ENCODE data around the gene ISG15.

The ISG15 gene

DNA sequence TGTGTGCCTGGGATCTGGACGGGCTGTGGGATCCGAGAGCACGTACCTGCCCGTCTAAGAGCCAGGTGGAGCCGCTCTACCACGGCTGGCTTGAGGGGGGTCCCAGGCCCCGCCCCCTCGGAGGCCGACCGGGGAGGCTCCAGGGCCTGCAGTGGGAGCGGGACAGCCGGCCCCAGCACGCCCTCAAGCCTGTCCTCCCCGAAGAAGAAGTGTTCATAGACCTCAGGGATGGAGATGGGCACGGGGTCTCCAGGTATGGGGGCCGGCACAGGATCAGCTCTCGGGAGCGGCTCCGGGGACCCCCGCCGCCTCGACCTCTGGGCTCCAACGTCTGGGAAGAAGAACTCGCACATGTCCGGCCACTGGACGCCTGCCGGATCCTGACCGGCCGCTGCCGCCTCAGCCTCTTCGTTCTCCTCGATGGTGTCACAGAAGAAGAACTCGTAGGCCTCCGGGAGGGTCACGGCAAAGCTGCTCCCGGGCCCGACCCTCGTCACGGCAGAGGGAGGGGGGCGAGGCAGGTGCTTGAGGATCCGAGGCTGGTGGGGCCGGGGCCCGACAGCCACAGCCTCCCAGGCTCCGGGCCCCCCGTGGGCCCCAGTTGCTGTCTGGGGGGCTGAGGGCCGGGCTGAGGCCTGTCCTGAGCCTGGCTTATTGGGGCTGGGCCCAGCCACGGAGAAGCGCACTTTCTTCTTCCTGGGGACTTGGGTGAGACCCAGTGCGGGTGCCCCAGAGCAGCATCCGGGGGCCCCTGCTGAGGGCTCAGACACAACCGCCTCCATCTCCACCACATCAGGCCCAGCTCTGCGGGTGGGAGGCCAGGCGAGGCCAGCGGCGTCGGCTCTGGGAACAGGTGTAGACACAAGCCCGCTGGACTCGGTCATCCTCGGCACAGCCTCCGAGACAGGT lies 34.2 kb upstream of the ISG15 start:
- Histone ChIP-seq H3K14ac (ENCODE audit: low read length in 2 of 2) (no peak overlapping the region), H3K4me2 (ENCODE audit: low read length, poor library complexity, severe bottlenecking) (no peak overlapping the region), H4K8ac (ENCODE audit: low read length) (no peak overlapping the region), H3K36me3 (ENCODE audit: control insufficient read depth in 1 of 2, insufficient read depth in 2 of 2, low read depth in 1 of 2, low read length in 2 of 2) (peaks cover 0 to 6% of the 10 kb centered on the region in 2 experiments), H2BK120ac (ENCODE audit: low read depth, low read length) (no peak overlapping the region), H3K4ac (ENCODE audit: low read depth in 1 of 2, low read length in 2 of 2) (no peak overlapping the region), H3K27me3 (ENCODE audit: control insufficient read depth in 1 of 2, insufficient read depth in 1 of 2, low read length in 2 of 2) (peaks cover 19 to 72% of the 10 kb centered on the region in 2 experiments), H3K27ac (ENCODE audit: low read length, poor library complexity, severe bottlenecking) (no peak overlapping the region), H3K9me3 (ENCODE audit: control insufficient read depth, low read length) (no peaks in the 10 kb centered on the region), H2AFZ (ENCODE audit: low read depth, low read length) (no peak overlapping the region), H2BK15ac (ENCODE audit: low read depth, poor library complexity, severe bottlenecking) (peak overlapping the region; percentile 85), H3K23ac (ENCODE audit: low read length in 2 of 2) (no peak overlapping the region), H3K4me3 (ENCODE audit: insufficient read depth in 1 of 2, low read depth in 1 of 2, low read length in 2 of 2) (no peak overlapping the region), H3K79me1 (replicated peaks; ENCODE audit: low read length, poor library complexity, severe bottlenecking) (no peaks in the 10 kb centered on the region), H2BK12ac (ENCODE audit: low read length in 2 of 2) (no peak overlapping the region), H2BK5ac (ENCODE audit: low read depth, low read length, poor library complexity, severe bottlenecking) (no peak overlapping the region), H4K91ac (ENCODE audit: low read length) (no peak overlapping the region), H3K4me1 (ENCODE audit: control insufficient read depth, insufficient read depth, low read depth, low read length) (peaks cover 17% of the 10 kb centered on the region), H2AK5ac (ENCODE audit: low read length, severe bottlenecking) (no peak overlapping the region), H3K18ac (ENCODE audit: low read depth in 1 of 2, low read length in 2 of 2) (no peak overlapping the region), H3K9ac (ENCODE audit: low read length) (no peak overlapping the region)
- WGBS: 85% methylated on average over 60 of the region's 60 CpGs
- DNase-seq: no peak

DNA sequence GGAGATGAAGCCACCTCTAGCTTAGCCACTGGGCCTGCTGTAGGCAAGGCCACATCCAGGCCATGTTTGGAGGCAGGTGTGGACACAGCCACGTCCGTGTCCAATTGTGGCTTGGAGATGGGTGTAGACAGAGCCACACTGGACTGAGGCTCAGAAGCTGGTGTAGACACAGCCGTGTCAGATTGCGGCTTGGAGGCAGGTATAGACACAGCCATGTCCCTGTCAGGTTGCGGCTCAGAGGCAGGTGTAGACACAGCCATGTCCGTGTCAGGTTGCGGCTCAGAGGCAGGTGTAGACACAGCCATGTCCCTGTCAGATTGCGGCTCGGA lies 33.6 kb upstream of the ISG15 start:
- Histone ChIP-seq H3K27ac (ENCODE audit: low read length, poor library complexity, severe bottlenecking) (no peak overlapping the region), H3K36me3 (ENCODE audit: control insufficient read depth in 1 of 2, insufficient read depth in 2 of 2, low read depth in 1 of 2, low read length in 2 of 2) (peaks cover 0 to 4% of the 10 kb centered on the region in 2 experiments), H3K23ac (ENCODE audit: low read length in 2 of 2) (no peak overlapping the region), H3K4ac (ENCODE audit: low read depth in 1 of 2, low read length in 2 of 2) (no peak overlapping the region), H3K79me1 (replicated peaks; ENCODE audit: low read length, poor library complexity, severe bottlenecking) (no peaks in the 10 kb centered on the region), H2BK15ac (ENCODE audit: low read depth, poor library complexity, severe bottlenecking) (no peak overlapping the region), H3K4me2 (ENCODE audit: low read length, poor library complexity, severe bottlenecking) (no peak overlapping the region), H3K27me3 (ENCODE audit: control insufficient read depth in 1 of 2, insufficient read depth in 1 of 2, low read length in 2 of 2) (peaks cover 19 to 68% of the 10 kb centered on the region in 2 experiments), H2AK5ac (ENCODE audit: low read length, severe bottlenecking) (no peak overlapping the region), H3K18ac (ENCODE audit: low read depth in 1 of 2, low read length in 2 of 2) (no peak overlapping the region), H2BK5ac (ENCODE audit: low read depth, low read length, poor library complexity, severe bottlenecking) (no peak overlapping the region), H2BK120ac (ENCODE audit: low read depth, low read length) (no peak overlapping the region), H3K9me3 (ENCODE audit: control insufficient read depth, low read length) (no peaks in the 10 kb centered on the region), H4K91ac (ENCODE audit: low read length) (no peak overlapping the region), H3K4me3 (ENCODE audit: insufficient read depth in 1 of 2, low read depth in 1 of 2, low read length in 2 of 2) (no peak overlapping the region), H3K4me1 (ENCODE audit: control insufficient read depth, insufficient read depth, low read depth, low read length) (peaks cover 17% of the 10 kb centered on the region), H2AFZ (ENCODE audit: low read depth, low read length) (no peak overlapping the region), H4K8ac (ENCODE audit: low read length) (no peak overlapping the region), H3K14ac (ENCODE audit: low read length in 2 of 2) (no peak overlapping the region), H2BK12ac (ENCODE audit: low read length in 2 of 2) (no peak overlapping the region), H3K9ac (ENCODE audit: low read length) (no peak overlapping the region)
- no peak for DNase-seq
- WGBS: 93% methylated on average over 9 of the region's 9 CpGs

DNA sequence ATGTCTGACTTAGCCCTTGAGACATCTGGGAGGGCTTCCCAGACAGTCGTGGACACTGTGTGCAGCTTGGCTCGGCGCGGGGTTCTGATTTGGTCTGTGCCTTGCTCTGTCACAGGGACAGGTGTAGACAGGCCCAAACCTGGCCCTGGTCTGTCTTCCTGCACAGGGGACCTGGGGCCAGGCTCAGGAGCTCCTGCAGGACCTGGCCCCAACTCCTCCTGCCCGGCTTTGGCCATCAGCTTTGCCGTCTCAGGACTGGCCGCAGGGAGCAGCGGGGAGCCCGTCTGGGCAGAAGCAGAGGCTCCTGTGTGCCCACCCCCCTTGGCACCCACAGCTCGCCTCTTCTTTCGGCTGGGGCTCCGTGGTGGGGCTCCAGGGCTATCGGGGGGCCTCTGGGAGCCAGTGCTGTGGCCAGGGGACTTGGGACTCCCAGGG lies 33.1 kb upstream of the ISG15 start:
- no peak overlapping the region for H3K27ac ChIP-seq (ENCODE audit: low read length, poor library complexity, severe bottlenecking)

DNA sequence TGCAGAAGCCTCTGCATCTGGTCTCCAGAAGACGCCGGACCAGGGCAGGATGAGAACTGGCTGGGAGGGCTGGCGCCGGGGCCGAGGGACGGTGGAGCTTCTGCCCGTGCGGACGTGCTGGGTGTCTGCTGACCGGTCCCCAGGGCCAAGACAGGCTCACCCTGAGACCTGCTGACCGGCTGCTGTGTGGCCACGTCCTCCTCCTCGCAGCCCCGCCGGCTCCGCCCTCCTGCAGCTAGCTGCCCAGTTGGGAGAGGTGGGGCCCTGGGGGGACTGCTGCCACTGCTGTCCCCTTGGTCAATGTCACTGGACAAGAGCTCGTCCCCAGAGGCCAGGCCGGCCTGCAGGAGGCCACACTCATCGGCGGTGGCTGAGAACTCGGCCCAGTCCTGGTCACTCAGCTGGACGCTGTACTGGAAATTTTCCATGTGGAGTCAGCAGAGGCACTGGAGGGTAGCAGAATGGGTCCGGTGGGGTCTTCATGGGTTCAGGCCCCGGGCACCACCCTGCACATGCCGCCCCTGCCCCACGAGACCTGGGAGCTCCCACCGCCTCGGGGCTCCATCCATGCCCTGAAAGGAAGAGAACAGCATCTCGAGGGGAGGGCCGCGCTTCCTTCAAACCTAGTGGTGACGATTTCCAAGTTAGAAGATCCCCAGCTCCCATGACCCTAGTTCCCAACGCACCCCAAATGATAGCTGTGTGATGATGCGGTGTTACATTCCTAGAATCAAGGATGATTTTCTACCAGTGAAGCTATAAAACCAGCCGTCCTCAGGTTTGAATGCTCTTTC lies 32.5 kb upstream of the ISG15 start:
- Histone ChIP-seq H3K4me2 (ENCODE audit: low read length, poor library complexity, severe bottlenecking) (no peak overlapping the region), H2AFZ (ENCODE audit: low read depth, low read length) (no peak overlapping the region)

More for the DNA sequence above, 33.1 kb upstream of the ISG15 start:
- Histone ChIP-seq H2BK120ac (ENCODE audit: low read depth, low read length) (no peak overlapping the region), H3K9me3 (ENCODE audit: control insufficient read depth, low read length) (no peaks in the 10 kb centered on the region), H2AK5ac (ENCODE audit: low read length, severe bottlenecking) (no peak overlapping the region), H4K91ac (ENCODE audit: low read length) (no peak overlapping the region), H3K4ac (ENCODE audit: low read depth in 1 of 2, low read length in 2 of 2) (peak overlapping the region in 1 of 2 experiments; percentile 6), H3K79me1 (replicated peaks; ENCODE audit: low read length, poor library complexity, severe bottlenecking) (no peaks in the 10 kb centered on the region), H2AFZ (ENCODE audit: low read depth, low read length) (no peak overlapping the region), H3K4me3 (ENCODE audit: insufficient read depth in 1 of 2, low read depth in 1 of 2, low read length in 2 of 2) (no peak overlapping the region), H3K14ac (ENCODE audit: low read length in 2 of 2) (no peak overlapping the region), H3K27me3 (ENCODE audit: control insufficient read depth in 1 of 2, insufficient read depth in 1 of 2, low read length in 2 of 2) (peaks cover 19 to 69% of the 10 kb centered on the region in 2 experiments), H4K8ac (ENCODE audit: low read length) (no peak overlapping the region), H2BK15ac (ENCODE audit: low read depth, poor library complexity, severe bottlenecking) (no peak overlapping the region), H2BK5ac (ENCODE audit: low read depth, low read length, poor library complexity, severe bottlenecking) (no peak overlapping the region), H3K9ac (ENCODE audit: low read length) (no peak overlapping the region), H3K4me2 (ENCODE audit: low read length, poor library complexity, severe bottlenecking) (no peak overlapping the region), H3K36me3 (ENCODE audit: control insufficient read depth in 1 of 2, insufficient read depth in 2 of 2, low read depth in 1 of 2, low read length in 2 of 2) (peaks cover 0 to 2% of the 10 kb centered on the region in 2 experiments), H3K23ac (ENCODE audit: low read length in 2 of 2) (no peak overlapping the region), H3K4me1 (ENCODE audit: control insufficient read depth, insufficient read depth, low read depth, low read length) (peaks cover 17% of the 10 kb centered on the region), H3K18ac (ENCODE audit: low read depth in 1 of 2, low read length in 2 of 2) (no peak overlapping the region), H2BK12ac (ENCODE audit: low read length in 2 of 2) (no peak overlapping the region)
- 89% methylated on average over 13 of the region's 13 CpGs for WGBS
- no peak for DNase-seq

More for the DNA sequence above, 32.5 kb upstream of the ISG15 start:
- H3K23ac ChIP-seq (ENCODE audit: low read length in 2 of 2): no peak overlapping the region
- no peak overlapping the region for H2BK120ac ChIP-seq (ENCODE audit: low read depth, low read length)
- no peak overlapping the region for H2AK5ac ChIP-seq (ENCODE audit: low read length, severe bottlenecking)
- peak overlapping the region in 1 of 2 experiments; percentile 6 for H3K4ac ChIP-seq (ENCODE audit: low read depth in 1 of 2, low read length in 2 of 2)
- H3K4me1 ChIP-seq (ENCODE audit: control insufficient read depth, insufficient read depth, low read depth, low read length): peaks cover 16% of the 10 kb centered on the region
- no peak overlapping the region for H4K91ac ChIP-seq (ENCODE audit: low read length)
- no peak overlapping the region for H4K8ac ChIP-seq (ENCODE audit: low read length)
- H2BK15ac ChIP-seq (ENCODE audit: low read depth, poor library complexity, severe bottlenecking): no peak overlapping the region
- H3K27ac ChIP-seq (ENCODE audit: low read length, poor library complexity, severe bottlenecking): no peak overlapping the region
- H3K27me3 ChIP-seq (ENCODE audit: control insufficient read depth in 1 of 2, insufficient read depth in 1 of 2, low read length in 2 of 2): peaks cover 22 to 69% of the 10 kb centered on the region in 2 experiments
- no peaks in the 10 kb centered on the region for H3K36me3 ChIP-seq (ENCODE audit: control insufficient read depth in 1 of 2, insufficient read depth in 2 of 2, low read depth in 1 of 2, low read length in 2 of 2)
- H3K4me3 ChIP-seq (ENCODE audit: insufficient read depth in 1 of 2, low read depth in 1 of 2, low read length in 2 of 2): no peak overlapping the region
- no peaks in the 10 kb centered on the region for H3K9me3 ChIP-seq (ENCODE audit: control insufficient read depth, low read length)
- H3K9ac ChIP-seq (ENCODE audit: low read length): no peak overlapping the region
- no peaks in the 10 kb centered on the region for H3K79me1 ChIP-seq (replicated peaks; ENCODE audit: low read length, poor library complexity, severe bottlenecking)
- no peak overlapping the region for H2BK12ac ChIP-seq (ENCODE audit: low read length in 2 of 2)
- WGBS: 82% methylated on average over 33 of the region's 35 CpGs
- no peak overlapping the region for H3K14ac ChIP-seq (ENCODE audit: low read length in 2 of 2)
- H3K18ac ChIP-seq (ENCODE audit: low read depth in 1 of 2, low read length in 2 of 2): no peak overlapping the region
- no peak for DNase-seq
- no peak overlapping the region for H2BK5ac ChIP-seq (ENCODE audit: low read depth, low read length, poor library complexity, severe bottlenecking)
